H9 (cell line): ENCODE results near the gene KIAA1958. TPM values are rescaled to one million over a fixed set of nuclear protein-coding genes. Genes with fewer than 3 reads are reported as not detected.

ENCODE experiments used
- DNase-seq: peaks from one replicate; pipeline ENCODE4 v3.0.0-alpha.2; 2017
- H2AFZ ChIP-seq: one replicate; pipeline ENCODE4 v1.6.1; 2013; ENCODE audit warnings: mild to moderate bottlenecking, low read length, control low read depth, moderate library complexity
- H2AK5ac ChIP-seq: 2 replicates; pipeline ENCODE4 v1.6.1; 2013; ENCODE audit warnings: low read length, control low read depth, mixed read lengths; ENCODE audit not compliant: insufficient read length
- H2BK120ac ChIP-seq: one replicate; pipeline ENCODE4 v1.6.1; 2013; ENCODE audit warnings: low read depth, mild to moderate bottlenecking, low read length, control low read depth, inconsistent platforms; ENCODE audit not compliant: poor library complexity, severe bottlenecking
- H2BK12ac ChIP-seq: 2 replicates; pipeline ENCODE4 v1.6.1; 2013; ENCODE audit warnings: low read length, control low read depth, mixed read lengths, low read depth; ENCODE audit not compliant: insufficient read length
- H2BK15ac ChIP-seq: 2 replicates; pipeline ENCODE4 v1.6.1; 2013; ENCODE audit warnings: low read depth, low read length, control low read depth
- H2BK20ac ChIP-seq: one replicate; pipeline ENCODE4 v1.6.1; 2013; ENCODE audit warnings: low read depth, mild to moderate bottlenecking, low read length, control low read depth, inconsistent platforms; ENCODE audit not compliant: poor library complexity, severe bottlenecking
- H2BK5ac ChIP-seq: 2 replicates; pipeline ENCODE4 v1.6.1; 2013; ENCODE audit warnings: low read length, control low read depth, mixed read lengths; ENCODE audit not compliant: insufficient read length
- H3K14ac ChIP-seq: 2 replicates; pipeline ENCODE4 v1.6.1; 2013; ENCODE audit warnings: low read length, control low read depth; ENCODE audit not compliant: insufficient read depth
- H3K18ac ChIP-seq: 2 replicates; pipeline ENCODE4 v1.6.1; 2013; ENCODE audit warnings: low read depth, mild to moderate bottlenecking, mixed read lengths, low read length, control low read depth; ENCODE audit not compliant: insufficient read length
- H3K23ac ChIP-seq: 2 replicates; pipeline ENCODE4 v1.6.1; 2013; ENCODE audit warnings: low read length, control low read depth, mixed read lengths, low read depth; ENCODE audit not compliant: insufficient read length
- H3K23me2 ChIP-seq: 2 replicates; pipeline ENCODE4 v1.6.1; 2013; ENCODE audit warnings: low read depth, mild to moderate bottlenecking, mixed read lengths, low read length, control low read depth; ENCODE audit not compliant: insufficient read length, poor library complexity, severe bottlenecking
- H3K27ac ChIP-seq: 2 replicates; pipeline ENCODE4 v1.5.1; 2013; ENCODE audit warnings: low read length, control low read depth, mixed read lengths, low read depth; ENCODE audit not compliant: insufficient read length
- H3K27me3 ChIP-seq: 2 replicates; pipeline ENCODE4 v1.6.1; 2013; ENCODE audit warnings: low read length, control low read depth, inconsistent platforms; ENCODE audit not compliant: insufficient read depth
- H3K4ac ChIP-seq: 2 replicates; pipeline ENCODE4 v1.6.1; 2013; ENCODE audit warnings: low read depth, mild to moderate bottlenecking, control low read depth, inconsistent platforms, low read length, moderate library complexity
- H3K4me1 ChIP-seq: 2 replicates; pipeline ENCODE4 v1.6.1; 2013; ENCODE audit warnings: low read length, control low read depth, inconsistent platforms; ENCODE audit not compliant: insufficient read depth
- H3K4me2 ChIP-seq: 2 replicates; pipeline ENCODE4 v1.6.1; 2013; ENCODE audit warnings: low read length, control low read depth, mixed read lengths; ENCODE audit not compliant: insufficient read length, insufficient read depth
- H3K56ac ChIP-seq: 2 replicates; pipeline ENCODE4 v1.6.1; 2013; ENCODE audit warnings: low read depth, mild to moderate bottlenecking, mixed read lengths, low read length, control low read depth; ENCODE audit not compliant: insufficient read length
- H3K79me1 ChIP-seq: 2 replicates; pipeline ENCODE4 v1.6.1; 2013; ENCODE audit warnings: low read depth, mild to moderate bottlenecking, moderate library complexity, low read length, control low read depth, inconsistent platforms; ENCODE audit not compliant: insufficient read depth, poor library complexity, severe bottlenecking
- H3K79me2 ChIP-seq: 2 replicates; pipeline ENCODE4 v1.6.1; 2013; ENCODE audit warnings: low read length, control low read depth, inconsistent platforms; ENCODE audit not compliant: insufficient read depth
- H3K9ac ChIP-seq: 2 replicates; pipeline ENCODE4 v1.6.1; 2013; ENCODE audit warnings: low read length, control low read depth, mixed read lengths; ENCODE audit not compliant: insufficient read length; ENCODE audit errors: extremely low read depth
- H3K9me3 ChIP-seq: one replicate; pipeline ENCODE4 v1.6.1; 2013; ENCODE audit warnings: low read depth, low read length, inconsistent platforms; ENCODE audit not compliant: control insufficient read depth
- H3T11ph ChIP-seq: one replicate; pipeline ENCODE4 v1.6.1; 2013; ENCODE audit warnings: mild to moderate bottlenecking, low read length, control low read depth, inconsistent platforms
- H4K20me1 ChIP-seq: one replicate; pipeline ENCODE4 v1.6.1; 2013; ENCODE audit not compliant: control insufficient read depth, insufficient read length, insufficient read depth
- H4K5ac ChIP-seq: 2 replicates; pipeline ENCODE4 v1.6.1; 2013; ENCODE audit warnings: low read depth, mild to moderate bottlenecking, mixed read lengths, low read length, control low read depth; ENCODE audit not compliant: insufficient read length
- H4K8ac ChIP-seq: replicated peaks from 2 replicates; pipeline ENCODE4 v1.6.1; 2013; ENCODE audit warnings: low read length, control low read depth, mixed read lengths, low read depth; ENCODE audit not compliant: insufficient read length
- H4K91ac ChIP-seq: 2 replicates; pipeline ENCODE4 v1.6.1; 2013; ENCODE audit warnings: low read depth, mild to moderate bottlenecking, moderate library complexity, mixed read lengths, low read length, control low read depth; ENCODE audit not compliant: insufficient read length
- H3K27ac Mint-ChIP-seq, 3 experiments: 2 replicates in 2 of 3; 3 replicates in 1 of 3; pipeline ENCODE4 v1.8.0; 2020 to 2021; ENCODE audit warnings: mixed read lengths in 3 of 3, mild to moderate bottlenecking in 1 of 3, moderate library complexity in 1 of 3
- H3K27me3 Mint-ChIP-seq: 2 replicates; pipeline ENCODE4 v1.8.0; 2021; ENCODE audit warnings: low read depth, mild to moderate bottlenecking, moderate library complexity, mixed read lengths
- H3K36me3 Mint-ChIP-seq, 3 experiments: 2 replicates in 2 of 3; 3 replicates in 1 of 3; pipeline ENCODE4 v1.8.0; 2020 to 2021; ENCODE audit warnings: low read depth in 3 of 3, mixed read lengths in 3 of 3; ENCODE audit not compliant: insufficient read depth in 1 of 3
- H3K4me1 Mint-ChIP-seq, 2 experiments: 2 replicates each; pipeline ENCODE4 v1.8.0; 2020; ENCODE audit warnings: mixed read lengths in 2 of 2
- H3K4me3 Mint-ChIP-seq, 2 experiments: 2 replicates in 1 of 2; 3 replicates in 1 of 2; pipeline ENCODE4 v1.8.0; 2020 to 2021; ENCODE audit warnings: mild to moderate bottlenecking in 2 of 2, mixed read lengths in 2 of 2, moderate library complexity in 1 of 2
- H3K9me3 Mint-ChIP-seq, 2 experiments: 2 replicates in 1 of 2; 3 replicates in 1 of 2; pipeline ENCODE4 v1.8.0; 2020; ENCODE audit warnings: mild to moderate bottlenecking in 2 of 2, mixed read lengths in 2 of 2, moderate library complexity in 1 of 2
- WGBS: extraction: QIAGEN DNeasy Blood & Tissue Kit; methylation state at CpG from one replicate; pipeline ENCODE4 v1.1.7; 2013; ENCODE audit warnings: missing lambda C conversion rate, low lambda C conversion rate, mixed read lengths; ENCODE audit not compliant: insufficient read length; ENCODE audit errors: extremely low coverage; 5-methylcytosine and 5-hydroxymethylcytosine counted together
- total RNA-seq: library from RNA; stranded (reverse); gene quantifications from 2 replicates; pipeline ENCODE4 v1.2.1, GENCODE V29; 2021
- TF ChIP-seq, protein P1 (sequence below): fragments of 200-600 bp; sonication (generic); conservative IDR thresholded peaks from 3 replicates; pipeline ENCODE4 v1.8.0; 2021; ENCODE audit warnings: antibody characterized with exemption, mild to moderate bottlenecking

Gene KIAA1958
- total RNA-seq, 1 experiment from 2014 or later: 34.0 TPM

GRCh38 chr9:112554516-112554915 lies 67.9 kb downstream of the KIAA1958 start:
- no peak overlapping the region for H3K23ac ChIP-seq
- peaks cover 6% of the 10 kb centered on the region for H3K79me1 ChIP-seq
- H3K14ac ChIP-seq: no peak overlapping the region
- no peak overlapping the region for H2AK5ac ChIP-seq
- no peak overlapping the region for H3K4ac ChIP-seq
- H4K8ac ChIP-seq: no peak overlapping the region
- 0 out of 5 replicates have a peak, but pooled peaks cover 0 to 3% of the 10 kb centered on the region in 2 experiments for H3K9me3 Mint-ChIP-seq
- TF ChIP-seq, protein P1, sequence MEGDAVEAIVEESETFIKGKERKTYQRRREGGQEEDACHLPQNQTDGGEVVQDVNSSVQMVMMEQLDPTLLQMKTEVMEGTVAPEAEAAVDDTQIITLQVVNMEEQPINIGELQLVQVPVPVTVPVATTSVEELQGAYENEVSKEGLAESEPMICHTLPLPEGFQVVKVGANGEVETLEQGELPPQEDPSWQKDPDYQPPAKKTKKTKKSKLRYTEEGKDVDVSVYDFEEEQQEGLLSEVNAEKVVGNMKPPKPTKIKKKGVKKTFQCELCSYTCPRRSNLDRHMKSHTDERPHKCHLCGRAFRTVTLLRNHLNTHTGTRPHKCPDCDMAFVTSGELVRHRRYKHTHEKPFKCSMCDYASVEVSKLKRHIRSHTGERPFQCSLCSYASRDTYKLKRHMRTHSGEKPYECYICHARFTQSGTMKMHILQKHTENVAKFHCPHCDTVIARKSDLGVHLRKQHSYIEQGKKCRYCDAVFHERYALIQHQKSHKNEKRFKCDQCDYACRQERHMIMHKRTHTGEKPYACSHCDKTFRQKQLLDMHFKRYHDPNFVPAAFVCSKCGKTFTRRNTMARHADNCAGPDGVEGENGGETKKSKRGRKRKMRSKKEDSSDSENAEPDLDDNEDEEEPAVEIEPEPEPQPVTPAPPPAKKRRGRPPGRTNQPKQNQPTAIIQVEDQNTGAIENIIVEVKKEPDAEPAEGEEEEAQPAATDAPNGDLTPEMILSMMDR: no peak
- no peaks in the 10 kb centered on the region for H3K9me3 ChIP-seq
- no peak overlapping the region for H3K27ac ChIP-seq
- H4K5ac ChIP-seq: no peak overlapping the region
- H3K18ac ChIP-seq: no peak overlapping the region
- H3K4me1 ChIP-seq: peaks cover 15% of the 10 kb centered on the region
- H3T11ph ChIP-seq: no peak overlapping the region
- no peaks in the 10 kb centered on the region for H4K20me1 ChIP-seq
- peaks cover 0 to 11% (median 10%) of the 10 kb centered on the region in 3 experiments; a peak in 6 of 7 replicates for H3K36me3 Mint-ChIP-seq
- no peak overlapping the region for H2BK5ac ChIP-seq
- H4K91ac ChIP-seq: no peak overlapping the region
- H2AFZ ChIP-seq: no peak overlapping the region
- H3K9ac ChIP-seq: no peak overlapping the region
- H3K23me2 ChIP-seq: no peaks in the 10 kb centered on the region
- H3K79me2 ChIP-seq: peaks cover 7% of the 10 kb centered on the region; the same call in 1 of the 2 replicates
- no CpG with 5 or more reads among the region's 1 CpG for WGBS
- H3K56ac ChIP-seq: no peak overlapping the region
- no peak overlapping the region for H3K4me2 ChIP-seq
- H3K4me1 Mint-ChIP-seq: peaks cover 66 to 68% of the 10 kb centered on the region in 2 experiments
- no peak overlapping the region for H2BK20ac ChIP-seq
- H3K27me3 Mint-ChIP-seq: no peaks in the 10 kb centered on the region
- H2BK120ac ChIP-seq: no peak overlapping the region
- H3K4me3 Mint-ChIP-seq: no peak overlapping the region
- H2BK12ac ChIP-seq: no peak overlapping the region
- H3K27ac Mint-ChIP-seq: peak overlapping the region in 1 of 3 experiments; percentile 25; a peak in 3 of 7 replicates
- no peak for DNase-seq
- no peak overlapping the region for H2BK15ac ChIP-seq
- no peaks in the 10 kb centered on the region for H3K27me3 ChIP-seq
